Inflammatory macrophage treated with lipopolysaccharide for 1 hour (primary cell): ENCODE data around the gene POLD3.
"Not testable (repeated sequence)": the region's sequence is repeated elsewhere in the genome, so short reads cannot be mapped to it uniquely, and the experiment has no call there.

Source experiments
- DNase-seq, 2 donors: peaks; one replicate each; pipeline ENCODE4 v3.0.0-alpha.2; 2020 to 2022

POLD3 gene

GRCh38 chr11:74583024-74583624 lies 9.3 kb upstream of the POLD3 start:
- DNase-seq: no peak

- not testable (repeated sequence) for DNase-seq
Measured at GRCh38 chr11:74590492-74590891, 1.9 kb upstream of the POLD3 start.

- no peak for DNase-seq
Measured at GRCh38 chr11:74592063-74592440, 330 bp upstream of the POLD3 start.

- no peak for DNase-seq
Measured at GRCh38 chr11:74593463-74593862, 1.1 kb downstream of the POLD3 start.

- DNase-seq: no peak
Measured at GRCh38 chr11:74602637-74603556, 10.5 kb downstream of the POLD3 start.

GRCh38 chr11:74603845-74604244 lies 11.5 kb downstream of the POLD3 start:
- no peak for DNase-seq

GRCh38 chr11:74604311-74604710 lies 11.9 kb downstream of the POLD3 start:
- DNase-seq: no peak

- no peak for DNase-seq
Measured at GRCh38 chr11:74605403-74605802, 13.0 kb downstream of the POLD3 start.

GRCh38 chr11:74608431-74608830 lies 16.0 kb downstream of the POLD3 start:
- DNase-seq: no peak

- DNase-seq: peak; percentile 68
Measured at GRCh38 chr11:74611369-74611861, 19.0 kb downstream of the POLD3 start.

- no peak for DNase-seq
Measured at GRCh38 chr11:74612877-74613276, 20.5 kb downstream of the POLD3 start.

- no peak for DNase-seq
Measured at GRCh38 chr11:74615311-74615710, 22.9 kb downstream of the POLD3 start.

GRCh38 chr11:74615988-74616387 lies 23.6 kb downstream of the POLD3 start:
- no peak for DNase-seq

- DNase-seq: no peak
Measured at GRCh38 chr11:74620531-74620930, 28.1 kb downstream of the POLD3 start.

GRCh38 chr11:74626130-74626529 lies 33.7 kb downstream of the POLD3 start:
- no peak for DNase-seq

- DNase-seq: no peak
Measured at GRCh38 chr11:74626604-74627003, 34.2 kb downstream of the POLD3 start.

- no peak for DNase-seq
Measured at GRCh38 chr11:74627381-74627780, 35.0 kb downstream of the POLD3 start.

GRCh38 chr11:74630043-74630442 lies 37.7 kb downstream of the POLD3 start:
- peak; percentile 8 to 11 for DNase-seq

GRCh38 chr11:74633406-74634393 lies 41.3 kb downstream of the POLD3 start:
- DNase-seq: peak in 1 of 2 donors; percentile 13

- DNase-seq: no peak
Measured at GRCh38 chr11:74634537-74634936, 42.2 kb downstream of the POLD3 start.

- peak; percentile 48 to 71 for DNase-seq
Measured at GRCh38 chr11:74636630-74637184, 44.3 kb downstream of the POLD3 start.

GRCh38 chr11:74637700-74638099 lies 45.3 kb downstream of the POLD3 start:
- no peak for DNase-seq

- no peak for DNase-seq
Measured at GRCh38 chr11:74638869-74639268, 46.5 kb downstream of the POLD3 start.
